HTR-8/SVneo (cell line): Measurements from ENCODE around the gene GSTCD.
"Not testable (repeated sequence)": the region's sequence is repeated elsewhere in the genome, so short reads cannot be mapped to it uniquely, and the experiment has no call there.

ENCODE experiments used
- DNase-seq: peaks from one replicate; pipeline ENCODE4 v3.0.0; 2011; ENCODE audit warnings: low spot score, mixed read lengths; ENCODE audit not compliant: insufficient read length
- FAIRE-seq: peaks from 2 replicates; lab custom pipeline; 2011; peaks lifted over from hg19 to GRCh38; lab: Jason Lieb, UNC

The GSTCD gene

GRCh38 chr4:105712766-105713165 is 4.2 kb downstream of the GSTCD start:
- no peak for FAIRE-seq
- DNase-seq, result no peak

GRCh38 chr4:105714071-105714521 is 5.5 kb downstream of the GSTCD start:
- no peak for DNase-seq
- FAIRE-seq, result no peak

DNA sequence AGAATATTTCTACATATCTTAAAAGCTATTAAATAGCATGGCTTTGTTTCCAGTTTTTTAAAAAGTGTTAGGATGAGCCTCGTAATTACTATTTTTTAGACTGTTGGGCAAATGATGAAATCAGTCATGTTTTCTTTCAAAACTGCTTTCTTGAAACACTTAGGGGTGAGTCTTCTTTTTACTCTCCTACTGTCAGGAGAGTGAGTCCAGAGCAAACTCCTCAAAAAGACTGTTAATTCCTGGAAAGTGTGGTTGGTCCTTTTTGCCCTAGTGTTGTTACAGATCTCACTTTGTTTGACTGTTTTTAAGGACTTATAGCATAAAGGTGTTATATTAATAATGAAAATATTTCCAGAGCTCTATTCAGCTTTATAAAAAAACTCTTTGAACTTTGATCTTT is 6.3 kb downstream of the GSTCD start:
- no peak for FAIRE-seq
- DNase-seq, result no peak

DNA sequence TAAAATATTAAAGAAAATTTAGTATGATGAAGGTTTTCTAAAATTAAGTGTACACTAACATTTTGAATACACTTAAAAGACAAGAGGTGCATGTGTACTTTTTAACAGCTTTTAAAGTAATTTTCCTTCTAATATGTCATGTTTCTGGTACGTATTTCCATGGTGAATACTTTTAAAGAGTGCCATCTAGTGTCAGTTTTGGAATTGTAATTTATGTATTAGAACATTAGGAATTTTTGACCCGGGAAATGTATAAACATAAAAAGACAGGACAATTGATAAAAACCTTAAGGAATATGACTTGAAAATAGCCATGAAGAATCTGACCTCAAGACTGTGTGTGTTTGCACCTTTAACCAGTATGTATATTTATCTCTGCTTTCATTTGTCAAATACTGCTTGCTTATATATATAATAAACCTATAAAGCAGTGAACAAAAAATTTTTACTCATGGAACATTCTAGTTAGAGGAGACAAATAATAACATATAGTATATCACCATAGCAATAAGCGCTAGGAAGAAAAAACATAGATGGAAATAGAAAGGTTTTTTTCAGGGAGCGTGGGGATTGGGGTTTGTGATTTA is 7.2 kb downstream of the GSTCD start:
- DNase-seq, result peak; percentile 8
- no peak for FAIRE-seq

DNA sequence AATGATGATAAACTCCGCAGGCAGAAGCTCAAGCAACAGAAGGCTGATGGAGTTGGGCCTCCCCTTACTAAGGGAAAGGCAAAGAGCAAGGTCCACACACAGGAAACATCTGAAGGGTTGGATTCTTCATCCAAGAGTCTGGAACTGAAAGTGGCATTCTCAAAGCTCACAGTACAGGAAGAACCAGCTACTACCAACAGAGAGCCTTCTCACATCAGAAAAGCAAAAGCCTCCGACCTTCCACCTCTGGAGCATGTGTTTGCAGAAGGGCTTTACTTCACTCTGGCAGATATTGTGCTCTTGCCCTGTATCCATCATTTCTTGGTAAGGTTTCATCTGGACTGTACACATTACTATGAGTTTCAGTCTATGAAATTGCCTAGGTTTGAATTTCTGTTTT is 10.6 kb downstream of the GSTCD start:
- DNase-seq (no peak), FAIRE-seq (no peak)

DNA sequence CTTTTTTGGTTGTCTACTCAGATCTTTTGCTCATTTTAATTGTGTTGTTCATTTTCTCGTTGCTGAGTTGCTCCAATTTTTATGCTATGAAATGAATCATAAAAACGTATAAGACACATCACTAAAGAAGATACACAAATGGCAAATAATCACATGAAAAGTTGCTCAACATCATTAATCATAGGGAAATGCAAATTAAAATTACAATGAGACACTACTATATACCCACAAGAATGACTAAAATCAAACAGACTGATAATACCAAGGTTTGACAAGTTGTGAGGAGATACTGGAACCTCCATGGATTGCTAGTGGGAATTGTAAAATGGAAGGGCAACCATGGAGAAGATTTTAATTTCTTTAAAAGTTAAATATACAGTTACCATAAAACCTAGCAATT is 17.0 kb downstream of the GSTCD start:
- no peak for FAIRE-seq
- no peak for DNase-seq

DNA sequence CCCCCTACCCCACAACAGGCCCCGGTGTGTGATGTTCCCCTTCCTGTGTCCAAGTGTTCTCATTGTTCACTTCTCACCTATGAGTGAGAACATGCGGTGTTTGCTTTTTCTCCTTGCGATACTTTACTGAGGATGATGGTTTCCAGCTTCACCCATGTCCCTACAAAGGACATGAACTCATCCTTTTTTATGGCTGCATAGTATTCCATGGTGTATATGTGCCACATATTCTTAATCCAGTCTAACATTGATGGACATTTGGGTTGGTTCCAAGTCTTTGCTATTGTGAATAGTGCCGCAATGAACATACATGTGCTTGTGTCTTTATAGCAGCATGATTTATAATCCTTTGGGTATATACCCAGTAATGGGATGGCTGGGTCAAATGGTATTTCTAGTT is 21.3 kb downstream of the GSTCD start:
- not testable (repeated sequence) for DNase-seq, FAIRE-seq

- FAIRE-seq, DNase-seq: not testable (repeated sequence)
Observed at GRCh38 chr4:105735217-105735616, 26.6 kb downstream of the GSTCD start.

- DNase-seq, result no peak
- no peak for FAIRE-seq
Observed at GRCh38 chr4:105741548-105741947, 33.0 kb downstream of the GSTCD start.

DNA sequence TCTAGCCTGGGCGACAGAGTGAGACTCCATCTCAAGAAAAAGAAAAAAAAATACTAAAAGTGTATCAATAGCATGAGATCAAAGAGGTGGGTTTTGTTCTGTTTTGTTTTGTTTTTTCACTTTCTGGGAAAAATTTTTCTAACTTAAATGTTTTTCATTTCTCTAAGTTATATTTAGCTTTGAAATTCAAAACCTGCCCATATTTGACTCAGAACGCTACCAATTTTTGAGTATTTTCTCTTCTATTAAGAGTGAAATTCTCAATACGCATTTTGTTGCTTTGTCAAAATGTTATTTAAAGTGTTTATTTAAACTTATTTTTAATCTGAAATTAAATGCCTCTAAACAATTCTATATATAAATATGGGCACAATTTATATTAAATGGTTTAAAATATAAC is 39.6 kb downstream of the GSTCD start:
- FAIRE-seq, result no peak
- DNase-seq, result no peak

DNA sequence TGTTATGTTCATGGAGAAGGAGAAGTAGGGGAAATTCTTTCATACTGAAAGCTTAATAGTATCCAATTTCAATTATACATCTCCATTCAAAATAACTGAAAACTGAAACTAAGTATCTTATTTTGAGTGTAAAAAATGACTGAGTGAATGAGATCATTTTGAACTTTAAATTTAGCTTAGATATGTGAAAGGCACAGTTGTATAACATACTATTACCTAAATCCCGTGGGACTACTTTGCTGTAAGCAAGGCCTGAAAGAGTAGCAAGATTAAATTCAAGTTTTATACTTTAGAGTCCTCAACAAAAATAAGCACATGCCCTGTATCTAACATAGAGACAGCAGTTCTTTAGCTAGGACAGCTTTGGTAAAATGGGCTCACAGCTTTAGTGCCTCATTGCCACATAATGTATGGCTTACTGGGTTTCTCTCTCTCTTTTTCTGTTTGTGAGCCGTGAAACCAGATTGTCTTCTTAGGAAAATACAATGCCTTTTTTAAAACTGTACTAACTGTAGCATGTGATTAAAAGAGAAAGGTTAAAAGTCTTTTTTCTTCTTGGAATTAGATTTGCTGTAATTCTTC is 43.2 kb downstream of the GSTCD start:
- FAIRE-seq, result no peak
- no peak for DNase-seq

DNA sequence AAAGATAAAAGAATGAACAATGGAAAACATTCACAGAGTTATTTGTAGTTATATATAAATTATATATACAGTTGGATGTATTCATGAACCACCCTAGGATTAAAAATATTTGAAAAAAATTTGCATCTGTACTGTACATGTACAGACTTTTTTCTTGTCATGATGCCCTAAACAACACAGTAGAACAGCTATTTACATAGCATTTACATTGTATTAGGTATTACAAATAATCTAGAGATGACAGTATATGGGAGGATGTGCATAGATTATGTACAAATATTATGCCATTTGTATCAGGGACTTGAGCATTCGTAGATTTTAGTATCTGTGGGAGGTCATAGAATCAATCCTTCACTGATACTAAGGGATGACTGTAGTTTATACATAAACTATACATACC is 44.8 kb downstream of the GSTCD start:
- FAIRE-seq, result no peak

GRCh38 chr4:105755375-105755774 is 46.8 kb downstream of the GSTCD start:
- DNase-seq, result no peak
- no peak for FAIRE-seq

More for the DNA sequence above, 44.8 kb downstream of the GSTCD start:
- DNase-seq, result no peak

- no peak for FAIRE-seq
- no peak for DNase-seq
Observed at GRCh38 chr4:105758958-105759357, 50.4 kb downstream of the GSTCD start.

GRCh38 chr4:105765690-105766407 is 57.3 kb downstream of the GSTCD start:
- FAIRE-seq (no peak), DNase-seq (peak; percentile 29)

- no peak for DNase-seq
- FAIRE-seq, result no peak
Observed at GRCh38 chr4:105767579-105767978, 59.0 kb downstream of the GSTCD start.

DNA sequence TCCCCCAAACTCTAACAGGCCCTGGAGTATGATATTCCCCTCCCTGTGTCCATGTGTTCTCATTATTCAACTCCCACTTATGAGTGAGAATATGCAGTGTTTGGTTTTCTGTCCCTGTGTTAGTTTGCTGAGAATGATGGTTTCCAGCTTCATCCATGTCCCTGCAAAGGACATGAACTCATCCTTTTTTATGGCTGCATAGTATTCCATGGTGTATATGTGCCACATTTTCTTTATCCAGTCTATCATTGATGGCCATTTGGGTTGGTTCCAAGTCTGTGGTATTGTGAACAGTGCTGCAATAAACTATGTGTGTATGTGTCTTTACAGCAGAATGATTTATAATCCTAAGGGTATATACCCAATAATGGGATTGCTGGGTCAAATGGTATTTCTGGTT is 61.9 kb downstream of the GSTCD start:
- FAIRE-seq, result not testable (repeated sequence)

DNA sequence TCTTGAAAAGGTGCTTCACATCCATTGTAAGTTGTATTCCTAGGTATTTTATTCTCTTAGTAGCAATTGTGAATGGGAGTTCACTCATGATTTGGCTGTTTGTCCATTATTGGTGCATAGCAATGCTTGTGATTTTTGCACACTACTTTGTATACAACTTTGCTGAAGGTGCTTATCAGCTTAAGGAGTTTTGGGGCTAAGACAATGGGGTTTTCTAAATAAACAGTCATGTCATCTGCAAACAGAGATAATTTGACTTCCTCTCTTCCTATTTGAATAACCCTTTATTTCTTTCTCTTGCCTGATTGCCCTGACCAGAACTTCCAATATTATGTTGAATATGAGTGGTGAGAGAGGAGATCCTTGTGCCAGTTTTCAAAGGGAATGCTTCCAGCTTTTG is 63.5 kb downstream of the GSTCD start:
- DNase-seq, FAIRE-seq: not testable (repeated sequence)

More for the DNA sequence above, 61.9 kb downstream of the GSTCD start:
- not testable (repeated sequence) for DNase-seq

DNA sequence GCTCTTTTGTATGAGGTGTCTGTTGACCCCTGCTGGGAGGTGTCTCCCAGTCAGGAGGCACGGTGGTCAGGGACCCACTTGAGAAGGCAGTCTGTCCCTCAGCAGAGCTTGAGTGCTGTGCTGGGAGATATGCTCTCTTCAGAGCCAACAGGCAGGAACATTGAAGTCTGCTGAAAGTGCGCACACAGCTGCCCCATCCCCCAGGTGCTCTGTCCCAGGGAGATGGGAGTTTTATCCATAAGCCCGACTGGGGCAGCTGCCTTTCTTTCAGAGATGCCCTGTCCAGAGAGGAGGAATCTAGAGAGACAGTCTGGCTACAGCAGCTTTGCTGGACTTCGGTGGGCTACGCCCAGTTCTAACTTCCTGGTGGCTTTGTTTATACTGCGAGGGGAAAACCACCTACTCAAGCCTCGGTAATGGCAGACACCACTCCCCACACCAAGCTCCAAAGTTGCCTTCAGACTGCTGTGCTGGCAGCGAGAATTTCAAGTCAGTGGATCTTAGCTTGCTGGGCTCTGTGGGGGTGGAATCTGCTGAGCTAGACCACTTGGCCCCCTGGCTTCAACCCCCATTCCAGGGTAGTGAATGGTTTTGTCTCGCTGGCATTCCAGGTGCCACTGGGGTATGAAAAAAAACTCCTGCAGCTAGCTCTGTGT is 67.3 kb downstream of the GSTCD start:
- not testable (repeated sequence) for FAIRE-seq, DNase-seq

- no peak for DNase-seq
- FAIRE-seq, result no peak
Observed at GRCh38 chr4:105780176-105780575, 71.6 kb downstream of the GSTCD start.

GRCh38 chr4:105784761-105785160 is 76.2 kb downstream of the GSTCD start:
- FAIRE-seq (no peak), DNase-seq (no peak)
